Keratinocyte (primary cell): ENCODE measurements around the gene ZNF841. TPM values are rescaled to one million over a fixed set of nuclear protein-coding genes. Genes with fewer than 3 reads are reported as not detected.

ENCODE experiments used
- DNase-seq: peaks from one replicate; pipeline ENCODE4 v3.0.0-alpha.2; 2011; ENCODE audit warnings: low read depth, missing footprints, low spot score
- FAIRE-seq: peaks from 2 replicates; lab custom pipeline; 2011; peaks lifted over from hg19 to GRCh38; lab: Jason Lieb, UNC
- H2AFZ ChIP-seq: 2 replicates; pipeline ENCODE4 v1.6.0; 2012; ENCODE audit warnings: low read length, control low read depth, inconsistent platforms; ENCODE audit not compliant: control insufficient read depth
- H3K27ac ChIP-seq: 2 replicates; pipeline ENCODE4 v1.5.1; 2011; ENCODE audit warnings: low read length; ENCODE audit not compliant: control insufficient read depth, insufficient read depth
- H3K27me3 ChIP-seq: 3 replicates; pipeline ENCODE4 v1.6.0; 2011; ENCODE audit warnings: low read length; ENCODE audit not compliant: control insufficient read depth, insufficient read depth; ENCODE audit errors: extremely low read depth
- H3K36me3 ChIP-seq, 2 experiments: 2 replicates in 1 of 2; 3 replicates in 1 of 2; pipeline ENCODE4 v1.5.1; 2011; ENCODE audit warnings: low read length in 2 of 2, mild to moderate bottlenecking in 1 of 2; ENCODE audit not compliant: control insufficient read depth in 2 of 2, insufficient read depth in 2 of 2; ENCODE audit errors: extremely low read depth in 1 of 2
- H3K4me1 ChIP-seq: 3 replicates; pipeline ENCODE4 v1.5.1; 2011; ENCODE audit warnings: low read length; ENCODE audit not compliant: control insufficient read depth, insufficient read depth; ENCODE audit errors: extremely low read depth
- H3K4me2 ChIP-seq: 3 replicates; pipeline ENCODE4 v1.6.0; 2011; ENCODE audit warnings: low read depth, low read length; ENCODE audit not compliant: control insufficient read depth, insufficient read depth; ENCODE audit errors: extremely low read depth
- H3K4me3 ChIP-seq, 3 experiments: fragments of 200-600 bp in 1 of 3; sonication (generic) in 1 of 3; 2 replicates in 2 of 3; 3 replicates in 1 of 3; pipeline ENCODE4 v1.5.1; 2011 to 2016; ENCODE audit warnings: low read length in 3 of 3, mild to moderate bottlenecking in 3 of 3, control low read depth in 2 of 3, inconsistent platforms in 1 of 3, low read depth in 1 of 3, mixed read lengths in 1 of 3, mixed run types in 1 of 3, moderate library complexity in 1 of 3; ENCODE audit not compliant: control insufficient read depth in 2 of 3, insufficient read depth in 2 of 3; ENCODE audit errors: extremely low read depth in 1 of 3
- H3K79me2 ChIP-seq: 2 replicates; pipeline ENCODE4 v1.6.0; 2012; ENCODE audit warnings: low read length; ENCODE audit not compliant: control insufficient read depth, insufficient read depth
- H3K9ac ChIP-seq: 3 replicates; pipeline ENCODE4 v1.6.0; 2011; ENCODE audit warnings: low read length; ENCODE audit not compliant: control insufficient read depth, insufficient read depth; ENCODE audit errors: extremely low read depth
- H3K9me1 ChIP-seq: 3 replicates; pipeline ENCODE4 v1.6.0; 2011; ENCODE audit warnings: low read length; ENCODE audit not compliant: control insufficient read depth, insufficient read depth; ENCODE audit errors: extremely low read depth
- H3K9me3 ChIP-seq: 2 replicates; pipeline ENCODE4 v1.5.1; 2012; ENCODE audit warnings: low read depth, low read length; ENCODE audit not compliant: control insufficient read depth
- H4K20me1 ChIP-seq: 3 replicates; pipeline ENCODE4 v1.6.0; 2011; ENCODE audit warnings: low read length; ENCODE audit not compliant: control insufficient read depth, insufficient read depth; ENCODE audit errors: extremely low read depth
- CTCF ChIP-seq, 3 experiments: IDR thresholded peaks in 1 of 3; conservative IDR thresholded peaks in 1 of 3; optimal IDR thresholded peaks in 1 of 3; 2 replicates in 2 of 3; 3 replicates in 1 of 3; pipeline versions ENCODE3 to v1.5.1; 2011; ENCODE audit warnings: low read length in 3 of 3, mild to moderate bottlenecking in 3 of 3, moderate library complexity in 2 of 3, control low read depth in 1 of 3, inconsistent platforms in 1 of 3; ENCODE audit not compliant: insufficient read depth in 2 of 3; ENCODE audit errors: extremely low read depth in 1 of 3
- EZH2 ChIP-seq: IDR thresholded peaks from one replicate; pipeline ENCODE4 v1.6.1; 2012; ENCODE audit warnings: inconsistent platforms, mild to moderate bottlenecking, low read length, moderate library complexity
- dilution Hi-C: fragments of 300-500 bp; cut with MboI; formaldehyde crosslinking; loops from one replicate; pipeline ENCODE4 v1.7.0; 2020; ENCODE audit warnings: low sequenced_read_pairs; ENCODE audit not compliant: extremely low pct_ligation_motif_present
- polyA minus RNA-seq, 3 experiments: library from RNA; depleted of rRNA, polyadenylated mRNA; stranded (reverse); fragments of >200 nt; gene quantifications; 1 replicate in 1 of 3; 2 replicates in 1 of 3; 3 replicates in 1 of 3; pipeline ENCODE4 v1.2.3, GENCODE V29; 2011
- polyA plus RNA-seq, 5 experiments: library from polyadenylated mRNA; depleted of rRNA in 3 of 5; stranded (reverse) in 3 of 5; stranded (forward) in 1 of 5; unstranded in 1 of 5; fragments of >200 nt; gene quantifications; 1 replicate in 1 of 5; 2 replicates in 3 of 5; 3 replicates in 1 of 5; pipeline versions ENCODE4 v1.2.1 to v1.2.3, GENCODE V29; 2011 to 2012; ENCODE audit warnings: missing spikeins in 2 of 5, low read depth in 1 of 5, low replicate concordance in 1 of 5

The ZNF841 gene
- polyA plus RNA-seq = 8.3 to 17.8 TPM (median 14.6 TPM) in 3 replicates
- 37.9 TPM for polyA plus RNA-seq (2011; ENCODE audit: low read depth)
- 4.5 and 7.8 TPM in 2 replicates for polyA plus RNA-seq (2011; cell fraction: cytosol; rRNA removed)
- 63.1 and 72.7 TPM in 2 replicates for polyA plus RNA-seq (2011; cell fraction: nucleus; rRNA removed)
- polyA plus RNA-seq (2012; ENCODE audit: low replicate concordance) = 5.7 and 21.8 TPM in 2 replicates
- polyA minus RNA-seq = 18.9 to 55.0 TPM (median 54.3 TPM) in 3 replicates
- polyA minus RNA-seq (2011; cell fraction: cytosol; rRNA and poly(A)+ RNA removed) = 8.6 TPM
- polyA minus RNA-seq (2011; cell fraction: nucleus; rRNA and poly(A)+ RNA removed) = 43.6 and 102 TPM in 2 replicates

GRCh38 chr19:52095172-52096014 is at the start of gene ZNF841:
Gene ZNF841 (minus strand): TSS chr19:52095765. CDS start chr19:52084801, 10,964 bp downstream.
- FAIRE-seq (peak; percentile 75), DNase-seq (peak; percentile 73)
- Histone ChIP-seq H2AFZ (peak within 1 kb of the TSS; percentile 90), H3K9ac (peak within 1 kb of the TSS; percentile 99), H3K27ac (peak within 1 kb of the TSS; percentile 98), H3K9me1 (no peaks in the 10 kb centered on the region), H4K20me1 (no peaks in the 10 kb centered on the region), H3K9me3 (peaks cover 13% of the 10 kb centered on the region), H3K4me3 (peak within 1 kb of the TSS; percentile 95 to 99 (median 98)), H3K27me3 (no peaks in the 10 kb centered on the region), H3K4me2 (peak within 1 kb of the TSS; percentile 75), H3K36me3 (peaks cover 0 to 2% of the 10 kb centered on the region in 2 experiments), H3K79me2 (peaks cover 47% of the 10 kb centered on the region), H3K4me1 (peaks cover 2% of the 10 kb centered on the region)
- TF ChIP-seq EZH2 = no peak
- no peak for TF ChIP-seq CTCF (optimal IDR thresholded peaks at IDR 0.05 in 1 of 3, IDR thresholded peaks at IDR 0.05 in 1 of 3, conservative IDR thresholded peaks at IDR 0.05 in 1 of 3; ENCODE audit: extremely low read depth in 1 of 3, insufficient read depth in 2 of 3, low read length in 3 of 3)
- dilution Hi-C loops = no loop called here

DNA sequence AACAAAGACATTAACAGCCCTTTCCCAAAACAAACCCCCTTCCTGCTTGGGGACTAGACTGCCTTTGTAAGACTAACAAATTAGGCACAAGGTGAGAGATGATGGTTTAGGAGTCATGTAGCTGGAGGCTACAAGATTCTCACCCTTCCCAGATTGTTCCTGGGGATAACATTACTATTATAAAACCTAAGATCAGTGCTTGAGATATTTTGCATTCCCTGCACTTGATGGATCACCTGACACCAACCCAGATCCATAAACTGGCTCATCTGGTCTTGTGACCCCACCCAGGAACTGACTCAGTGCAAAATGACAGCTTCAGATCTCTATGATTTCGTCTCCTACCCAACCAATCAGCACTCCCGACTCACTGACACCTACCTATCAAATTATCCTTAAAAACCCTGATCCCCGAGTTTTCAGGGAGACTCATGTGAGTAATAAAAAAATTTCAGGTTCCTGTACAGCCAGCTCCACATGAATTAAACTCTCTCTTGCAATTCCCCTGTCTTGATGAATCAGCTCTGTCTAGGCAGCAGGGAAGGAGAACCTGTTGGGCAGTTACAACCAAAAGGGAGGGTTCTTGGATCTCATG is 46.5 kb upstream of the ZNF841 start:
- H2AFZ ChIP-seq = no peak overlapping the region
- no peak overlapping the region for H3K9ac ChIP-seq
- peaks cover 9% of the 10 kb centered on the region for H3K9me3 ChIP-seq
- H3K9me1 ChIP-seq = no peaks in the 10 kb centered on the region
- H4K20me1 ChIP-seq = no peaks in the 10 kb centered on the region
- FAIRE-seq (peak; percentile 39), DNase-seq (peak; percentile 95)
- dilution Hi-C loops = no loop called here
- no peaks in the 10 kb centered on the region for H3K27me3 ChIP-seq
- H3K79me2 ChIP-seq = peaks cover 17% of the 10 kb centered on the region
- no peak overlapping the region for H3K4me3 ChIP-seq
- H3K4me2 ChIP-seq = peak overlapping the region; percentile 59
- H3K27ac ChIP-seq = peak overlapping the region; percentile 51
- H3K36me3 ChIP-seq = no peaks in the 10 kb centered on the region
- peaks cover 22% of the 10 kb centered on the region for H3K4me1 ChIP-seq
- TF ChIP-seq CTCF (optimal IDR thresholded peaks at IDR 0.05 in 1 of 3, IDR thresholded peaks at IDR 0.05 in 1 of 3, conservative IDR thresholded peaks at IDR 0.05 in 1 of 3; ENCODE audit: extremely low read depth in 1 of 3, insufficient read depth in 2 of 3, low read length in 3 of 3) = no peak
- no peak for TF ChIP-seq EZH2
